Peyer's patch (tissue), 4 donors: ENCODE results near the gene UTS2B. TPM values are rescaled to one million over a fixed set of nuclear protein-coding genes. Genes with fewer than 3 reads are reported as not detected.
A peak's percentile ranks its signal among the peaks of the same experiment; 100 is the strongest.

Source experiments
- DNase-seq, 3 donors: peaks; one replicate each; pipeline ENCODE4 v3.0.0-alpha.2; 2017 to 2019
- H3K27ac ChIP-seq, 4 donors: fragments of 200-600 bp; sonication (generic); one replicate each; pipeline ENCODE4 v1.5.1; 2016 to 2019
- H3K27me3 ChIP-seq, 2 donors: fragments of 200-600 bp; sonication (generic); one replicate each; pipeline ENCODE4 v1.5.1; 2019
- H3K36me3 ChIP-seq, 3 donors: fragments of 200-600 bp; sonication (generic); one replicate each; pipeline ENCODE4 v1.5.1; 2016 to 2019
- H3K4me1 ChIP-seq, 4 donors: fragments of 200-600 bp; sonication (generic); one replicate each; pipeline ENCODE4 v1.5.1; 2016 to 2019
- H3K4me3 ChIP-seq, 4 donors: fragments of 200-600 bp; sonication (generic); 1 replicate in 3 of 4; 2 replicates in 1 of 4; pipeline ENCODE4 v1.5.1; 2016 to 2019; ENCODE audit warnings: mild to moderate bottlenecking in 1 of 4
- H3K9me3 ChIP-seq, 4 donors: fragments of 200-600 bp; sonication (generic); one replicate each; pipeline ENCODE4 v1.5.1; 2016 to 2019; ENCODE audit warnings: mild to moderate bottlenecking in 1 of 4
- POLR2A ChIP-seq, 2 donors: fragments of 450-650 bp; IDR thresholded peaks; one replicate each; pipeline ENCODE4 v1.5.1; 2017; ENCODE audit warnings: antibody characterized with exemption in 2 of 2, mild to moderate bottlenecking in 2 of 2, moderate library complexity in 2 of 2
- total RNA-seq, 4 donors: library from RNA; depleted of rRNA; stranded (reverse); fragments of >200 nt; gene quantifications; one replicate each; pipeline ENCODE4 v1.1.0, GENCODE V29; 2016
- TF ChIP-seq, protein P1 (sequence below), 6 experiments: fragments of 450-650 bp in 4 of 6; fragments of 200-600 bp in 2 of 6; sonication (generic) in 1 of 6; IDR thresholded peaks; one replicate each; pipeline ENCODE4 v1.5.1; 2017 to 2019; ENCODE audit warnings: antibody characterized with exemption in 6 of 6, mild to moderate bottlenecking in 3 of 6, moderate library complexity in 1 of 6

Gene UTS2B
- total RNA-seq, 4 donors from 2014 or later: 1.9 to 6.6 TPM; not detected in 2

DNA sequence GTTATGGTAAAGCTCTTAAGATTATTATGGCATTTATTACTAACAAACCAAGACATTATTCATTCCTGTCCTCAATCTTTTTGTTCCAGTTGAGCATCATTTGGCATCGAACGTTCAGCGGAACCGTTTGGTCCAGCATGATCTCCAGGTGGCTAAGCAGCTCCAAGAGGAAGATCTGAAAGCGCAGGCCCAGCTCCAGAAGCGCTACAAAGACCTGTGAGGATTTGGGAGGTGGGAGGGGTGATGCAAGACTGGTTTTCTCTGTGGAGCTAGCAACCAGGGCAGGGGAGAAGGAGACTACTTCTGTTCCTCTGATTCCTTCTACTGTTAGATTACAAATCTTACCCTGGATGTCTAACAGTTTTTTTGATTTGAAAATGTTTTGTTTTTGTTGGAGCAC lies 27.6 kb upstream of the UTS2B start:
- Histone ChIP-seq H3K9me3 (no peaks in the 10 kb centered on the region), H3K4me3 (no peak overlapping the region), H3K27me3 (no peaks in the 10 kb centered on the region), H3K4me1 (peaks cover 0 to 17% (median 8%) of the 10 kb centered on the region in 4 donors), H3K36me3 (peaks cover 0 to 43% (median 0%) of the 10 kb centered on the region in 3 donors), H3K27ac (no peak overlapping the region)
- TF ChIP-seq, protein P1, sequence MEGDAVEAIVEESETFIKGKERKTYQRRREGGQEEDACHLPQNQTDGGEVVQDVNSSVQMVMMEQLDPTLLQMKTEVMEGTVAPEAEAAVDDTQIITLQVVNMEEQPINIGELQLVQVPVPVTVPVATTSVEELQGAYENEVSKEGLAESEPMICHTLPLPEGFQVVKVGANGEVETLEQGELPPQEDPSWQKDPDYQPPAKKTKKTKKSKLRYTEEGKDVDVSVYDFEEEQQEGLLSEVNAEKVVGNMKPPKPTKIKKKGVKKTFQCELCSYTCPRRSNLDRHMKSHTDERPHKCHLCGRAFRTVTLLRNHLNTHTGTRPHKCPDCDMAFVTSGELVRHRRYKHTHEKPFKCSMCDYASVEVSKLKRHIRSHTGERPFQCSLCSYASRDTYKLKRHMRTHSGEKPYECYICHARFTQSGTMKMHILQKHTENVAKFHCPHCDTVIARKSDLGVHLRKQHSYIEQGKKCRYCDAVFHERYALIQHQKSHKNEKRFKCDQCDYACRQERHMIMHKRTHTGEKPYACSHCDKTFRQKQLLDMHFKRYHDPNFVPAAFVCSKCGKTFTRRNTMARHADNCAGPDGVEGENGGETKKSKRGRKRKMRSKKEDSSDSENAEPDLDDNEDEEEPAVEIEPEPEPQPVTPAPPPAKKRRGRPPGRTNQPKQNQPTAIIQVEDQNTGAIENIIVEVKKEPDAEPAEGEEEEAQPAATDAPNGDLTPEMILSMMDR (IDR thresholded peaks at IDR 0.05): no peak
- no peak for TF ChIP-seq POLR2A (IDR thresholded peaks at IDR 0.05)
- DNase-seq: no peak

DNA sequence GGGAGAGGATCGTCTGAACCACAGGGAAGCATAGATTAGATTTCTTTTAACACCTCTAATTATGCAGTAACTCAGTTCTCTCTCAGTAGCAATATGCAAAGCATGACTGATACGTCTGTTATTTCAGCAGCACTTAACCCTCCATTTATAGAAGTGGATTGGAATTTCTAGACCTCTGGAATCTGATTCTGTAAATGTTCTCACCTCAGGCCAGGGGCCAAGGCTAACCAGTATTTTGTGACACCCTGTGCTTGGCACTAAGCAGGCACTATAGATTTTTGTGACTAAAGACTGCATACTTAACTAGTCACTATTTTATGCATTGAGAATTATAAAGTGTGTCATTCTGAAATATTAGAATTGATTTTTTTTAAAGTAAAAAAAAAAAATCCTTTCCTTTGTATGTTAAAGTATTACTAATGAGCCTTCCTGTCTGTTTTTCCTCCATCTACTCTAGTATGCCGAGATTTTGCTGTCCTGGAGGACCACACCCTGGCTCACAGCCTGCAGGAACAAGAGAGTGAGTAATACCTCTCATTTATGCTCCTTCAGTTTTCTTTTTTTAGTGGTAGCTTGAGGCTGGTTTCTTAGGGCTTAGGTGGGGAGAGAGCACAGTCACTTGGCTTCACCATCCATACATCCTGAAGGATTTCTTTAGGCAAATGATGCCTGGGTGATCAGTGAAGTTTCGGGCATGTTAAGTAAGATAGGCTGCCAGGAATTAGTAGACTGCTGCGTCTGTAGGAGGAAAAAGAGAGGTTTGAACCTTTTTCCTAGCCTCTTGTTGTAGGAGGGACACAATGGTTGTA lies 26.5 kb upstream of the UTS2B start:
- DNase-seq: no peak
- no peaks in the 10 kb centered on the region for H3K27me3 ChIP-seq
- peak overlapping the region in 1 of 4 donors; percentile 8 for H3K27ac ChIP-seq

GRCh38 chr3:191355406-191355805 lies 25.1 kb upstream of the UTS2B start:
- no peak overlapping the region for H3K27ac ChIP-seq
- peaks cover 0 to 37% (median 14%) of the 10 kb centered on the region in 4 donors for H3K4me1 ChIP-seq

More for the DNA sequence above, 26.5 kb upstream of the UTS2B start:
- no peak for TF ChIP-seq POLR2A (IDR thresholded peaks at IDR 0.05)
- TF ChIP-seq, protein P1 (IDR thresholded peaks at IDR 0.05): no peak
- H3K9me3 ChIP-seq: no peaks in the 10 kb centered on the region
- no peak overlapping the region for H3K4me3 ChIP-seq
- peaks cover 0 to 33% (median 0%) of the 10 kb centered on the region in 3 donors for H3K36me3 ChIP-seq
- H3K4me1 ChIP-seq: peaks cover 0 to 28% (median 13%) of the 10 kb centered on the region in 4 donors

DNA sequence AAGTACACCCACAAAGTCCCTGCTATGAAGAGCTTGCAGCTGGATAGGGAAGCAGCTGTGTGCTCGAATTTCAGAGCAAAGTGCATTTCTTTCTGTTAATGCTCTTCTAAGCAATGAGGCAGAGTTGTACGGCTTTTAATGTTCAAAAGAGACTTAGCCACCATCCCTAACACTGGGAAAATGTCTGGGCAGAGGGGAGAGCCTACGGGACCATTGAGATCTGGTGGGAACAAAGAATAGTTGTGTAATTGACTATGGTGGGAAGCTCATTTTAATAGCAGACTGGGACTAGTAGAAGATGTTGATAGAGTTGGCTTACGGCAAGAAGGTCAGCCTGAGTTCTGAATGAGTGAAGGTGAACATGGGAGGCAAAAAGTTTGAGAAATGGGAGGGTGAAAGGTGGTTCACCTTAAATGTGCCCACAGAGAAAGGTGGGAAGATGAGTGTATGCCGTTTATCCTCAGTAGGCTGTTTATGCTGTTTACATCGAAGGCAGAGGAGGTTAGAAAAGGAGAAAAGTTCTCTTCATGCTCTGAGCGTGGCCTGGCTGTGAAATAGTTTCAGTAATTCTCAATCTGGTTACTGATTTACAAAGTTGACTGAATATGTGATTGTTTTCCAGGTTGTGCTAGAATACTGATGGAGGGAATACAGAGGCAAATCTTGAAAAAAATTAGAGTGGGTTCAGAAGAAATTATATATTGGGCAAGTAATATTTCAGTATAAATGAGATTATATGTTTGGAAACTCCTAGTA lies 22.9 kb upstream of the UTS2B start:
- Histone ChIP-seq H3K4me1 (peaks cover 0 to 37% (median 16%) of the 10 kb centered on the region in 4 donors), H3K27ac (peak overlapping the region in 2 of 4 donors; percentile 14 to 43)

More at GRCh38 chr3:191355406-191355805, 25.1 kb upstream of the UTS2B start:
- no peak for DNase-seq
- Histone ChIP-seq H3K36me3 (peaks cover 0 to 19% (median 0%) of the 10 kb centered on the region in 3 donors), H3K9me3 (no peaks in the 10 kb centered on the region), H3K27me3 (no peaks in the 10 kb centered on the region), H3K4me3 (no peak overlapping the region)
- no peak for TF ChIP-seq POLR2A (IDR thresholded peaks at IDR 0.05)
- TF ChIP-seq, protein P1 (IDR thresholded peaks at IDR 0.05): no peak

GRCh38 chr3:191352014-191352413 lies 21.7 kb upstream of the UTS2B start:
- no peak overlapping the region for H3K27ac ChIP-seq

More for the DNA sequence above, 22.9 kb upstream of the UTS2B start:
- Histone ChIP-seq H3K36me3 (peaks cover 0 to 3% (median 0%) of the 10 kb centered on the region in 3 donors), H3K9me3 (no peaks in the 10 kb centered on the region), H3K27me3 (no peaks in the 10 kb centered on the region), H3K4me3 (peak overlapping the region in 1 of 4 donors; percentile 12)
- TF ChIP-seq, protein P1 (IDR thresholded peaks at IDR 0.05): no peak
- TF ChIP-seq POLR2A (IDR thresholded peaks at IDR 0.05): no peak
- DNase-seq: no peak

More at GRCh38 chr3:191352014-191352413, 21.7 kb upstream of the UTS2B start:
- no peak for DNase-seq
- Histone ChIP-seq H3K27me3 (no peaks in the 10 kb centered on the region), H3K4me3 (no peak overlapping the region), H3K4me1 (peaks cover 0 to 37% (median 18%) of the 10 kb centered on the region in 4 donors), H3K36me3 (no peaks in the 10 kb centered on the region), H3K9me3 (no peaks in the 10 kb centered on the region)
- TF ChIP-seq, protein P1 (IDR thresholded peaks at IDR 0.05): no peak
- TF ChIP-seq POLR2A (IDR thresholded peaks at IDR 0.05): no peak
